Testis (tissue), 3 donors: ENCODE data around the gene CPVL. TPM values are rescaled to one million over a fixed set of nuclear protein-coding genes. Genes with fewer than 3 reads are reported as not detected.

ENCODE experiments used
- DNase-seq: peaks from one replicate; pipeline ENCODE4 v3.0.0-alpha.2; 2019
- H3K27ac ChIP-seq, 2 donors: fragments of 200-600 bp; sonication (generic); one replicate each; pipeline ENCODE4 v1.5.1; 2019
- H3K27me3 ChIP-seq: fragments of 200-600 bp; sonication (generic); one replicate; pipeline ENCODE4 v1.5.1; 2019
- H3K36me3 ChIP-seq: fragments of 200-600 bp; sonication (generic); one replicate; pipeline ENCODE4 v1.5.1; 2017; ENCODE audit warnings: low read depth; ENCODE audit errors: missing control alignments
- H3K4me1 ChIP-seq: fragments of 200-600 bp; sonication (generic); one replicate; pipeline ENCODE4 v1.5.1; 2019
- H3K4me3 ChIP-seq, 2 donors: fragments of 200-600 bp; sonication (generic); one replicate each; pipeline ENCODE4 v1.5.1; 2017 to 2019
- H3K9me3 ChIP-seq: fragments of 200-600 bp; sonication (generic); one replicate; pipeline ENCODE4 v1.5.1; 2017
- POLR2A ChIP-seq: fragments of 450-650 bp; IDR thresholded peaks from one replicate; pipeline ENCODE4 v1.6.1; 2017; ENCODE audit warnings: antibody characterized with exemption, mild to moderate bottlenecking, moderate library complexity
- WGBS, 2 donors: methylation state at CpG; one replicate each; pipeline ENCODE4 v1.1.5; 2018; 5-methylcytosine and 5-hydroxymethylcytosine counted together
- intact Hi-C: fragments of 100-400 bp; cut with DNase I; formaldehyde crosslinking; loops from one replicate; pipeline ENCODE4 v1.15.1; 2023; ENCODE audit warnings: low total_unique reads
- polyA plus RNA-seq: library from polyadenylated mRNA; stranded (reverse); fragments of 350-450 nt; fragmentation: Illumina TruSeq; extraction: RNeasy Lipid Tissue Mini Kit (QIAGEN cat#74804); gene quantifications from one replicate; pipeline ENCODE4 v1.2.3, GENCODE V29; 2014; ENCODE audit warnings: low read depth, low replicate concordance; ENCODE audit not compliant: insufficient read depth
- total RNA-seq, 2 donors: library from RNA; depleted of rRNA; stranded (reverse); fragments of >200 nt; gene quantifications; one replicate each; pipeline ENCODE4 v1.2.3, GENCODE V29; 2016
- TF ChIP-seq, protein P1 (sequence below), 3 experiments: fragments of 450-650 bp in 2 of 3; fragments of 200-600 bp in 1 of 3; sonication (generic) in 1 of 3; IDR thresholded peaks; one replicate each; pipeline ENCODE4 v1.5.1; 2016 to 2019; ENCODE audit warnings: antibody characterized with exemption in 3 of 3, mild to moderate bottlenecking in 2 of 3, moderate library complexity in 1 of 3

Gene CPVL
- total and polyA plus RNA-seq, 3 donors from 2014 or later = 26.6 to 55.1 (median 51.1) TPM

DNA sequence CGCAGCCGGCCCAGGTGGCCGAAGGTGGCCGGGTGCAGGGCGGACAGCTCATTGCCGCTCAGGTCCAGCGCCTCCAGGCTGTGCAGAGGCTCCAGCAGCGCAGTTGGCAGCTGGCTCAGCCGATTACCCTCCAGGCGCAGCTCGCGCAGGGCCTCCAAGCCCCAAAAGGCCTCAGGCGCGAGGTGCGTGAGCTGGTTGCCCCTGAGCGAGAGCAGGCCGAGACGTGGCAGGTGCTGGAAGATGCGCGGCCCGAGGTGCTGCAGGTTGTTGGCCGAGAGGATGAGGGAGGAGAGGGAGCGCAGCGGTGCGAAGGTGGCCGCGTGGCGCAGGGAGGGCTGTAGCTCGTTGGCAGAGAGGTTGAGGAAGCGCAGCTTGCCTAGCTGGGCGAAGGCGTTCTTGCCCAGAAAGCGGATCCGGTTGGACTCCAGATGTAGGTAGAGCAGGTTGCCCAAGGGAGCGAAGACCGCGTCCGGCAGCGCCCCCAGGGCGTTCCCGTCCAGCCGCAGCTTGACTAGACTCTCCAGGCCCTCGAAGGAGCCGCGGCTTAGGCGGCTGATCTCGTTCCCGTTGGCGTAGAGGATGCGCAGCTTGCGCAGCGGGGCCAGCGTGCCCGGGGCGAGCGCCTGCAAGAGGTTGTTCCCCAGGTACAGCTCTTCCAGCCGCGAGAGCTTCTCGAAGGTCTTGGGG is 189.1 kb downstream of the CPVL start:
- Histone ChIP-seq H3K27me3 (no peaks in the 10 kb centered on the region), H3K9me3 (no peaks in the 10 kb centered on the region), H3K4me3 (peak overlapping the region; percentile 51 to 54), H3K4me1 (peaks cover 7% of the 10 kb centered on the region), H3K36me3 (no peaks in the 10 kb centered on the region), H3K27ac (no peak overlapping the region)
- WGBS, 2 donors = 4 to 8% methylated on average over 33 to 44 of the region's 59 CpGs
- peak; percentile 34 for DNase-seq
- intact Hi-C loops = no loop called here
- TF ChIP-seq POLR2A = no peak
- TF ChIP-seq, protein P1, sequence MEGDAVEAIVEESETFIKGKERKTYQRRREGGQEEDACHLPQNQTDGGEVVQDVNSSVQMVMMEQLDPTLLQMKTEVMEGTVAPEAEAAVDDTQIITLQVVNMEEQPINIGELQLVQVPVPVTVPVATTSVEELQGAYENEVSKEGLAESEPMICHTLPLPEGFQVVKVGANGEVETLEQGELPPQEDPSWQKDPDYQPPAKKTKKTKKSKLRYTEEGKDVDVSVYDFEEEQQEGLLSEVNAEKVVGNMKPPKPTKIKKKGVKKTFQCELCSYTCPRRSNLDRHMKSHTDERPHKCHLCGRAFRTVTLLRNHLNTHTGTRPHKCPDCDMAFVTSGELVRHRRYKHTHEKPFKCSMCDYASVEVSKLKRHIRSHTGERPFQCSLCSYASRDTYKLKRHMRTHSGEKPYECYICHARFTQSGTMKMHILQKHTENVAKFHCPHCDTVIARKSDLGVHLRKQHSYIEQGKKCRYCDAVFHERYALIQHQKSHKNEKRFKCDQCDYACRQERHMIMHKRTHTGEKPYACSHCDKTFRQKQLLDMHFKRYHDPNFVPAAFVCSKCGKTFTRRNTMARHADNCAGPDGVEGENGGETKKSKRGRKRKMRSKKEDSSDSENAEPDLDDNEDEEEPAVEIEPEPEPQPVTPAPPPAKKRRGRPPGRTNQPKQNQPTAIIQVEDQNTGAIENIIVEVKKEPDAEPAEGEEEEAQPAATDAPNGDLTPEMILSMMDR (IDR thresholded peaks at IDR 0.05) = no peak

DNA sequence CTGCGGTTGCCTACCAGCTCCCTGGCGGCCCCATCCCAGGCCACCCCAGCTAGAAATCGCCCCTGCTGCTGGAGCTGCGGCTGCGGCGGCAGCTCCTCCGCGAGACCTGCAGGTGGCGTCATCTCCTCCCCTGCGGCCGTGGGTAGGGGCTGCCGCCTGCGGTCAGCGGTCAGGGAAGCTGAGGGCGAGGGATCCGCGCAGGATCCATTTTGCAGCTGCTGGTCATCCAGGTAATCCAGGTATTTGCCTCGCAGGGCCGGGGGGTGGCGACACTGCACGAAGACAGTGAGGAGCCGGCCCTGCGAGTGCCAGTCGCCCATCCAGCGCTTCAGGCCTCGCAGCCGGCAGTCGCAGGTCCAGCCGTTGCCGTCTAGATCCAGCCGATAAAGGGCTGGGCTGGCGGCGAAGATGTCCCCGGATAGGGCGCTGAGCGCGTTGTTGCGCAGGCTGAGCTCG is 189.7 kb downstream of the CPVL start:
- intact Hi-C loops = no loop called here
- no peaks in the 10 kb centered on the region for H3K27me3 ChIP-seq

DNA sequence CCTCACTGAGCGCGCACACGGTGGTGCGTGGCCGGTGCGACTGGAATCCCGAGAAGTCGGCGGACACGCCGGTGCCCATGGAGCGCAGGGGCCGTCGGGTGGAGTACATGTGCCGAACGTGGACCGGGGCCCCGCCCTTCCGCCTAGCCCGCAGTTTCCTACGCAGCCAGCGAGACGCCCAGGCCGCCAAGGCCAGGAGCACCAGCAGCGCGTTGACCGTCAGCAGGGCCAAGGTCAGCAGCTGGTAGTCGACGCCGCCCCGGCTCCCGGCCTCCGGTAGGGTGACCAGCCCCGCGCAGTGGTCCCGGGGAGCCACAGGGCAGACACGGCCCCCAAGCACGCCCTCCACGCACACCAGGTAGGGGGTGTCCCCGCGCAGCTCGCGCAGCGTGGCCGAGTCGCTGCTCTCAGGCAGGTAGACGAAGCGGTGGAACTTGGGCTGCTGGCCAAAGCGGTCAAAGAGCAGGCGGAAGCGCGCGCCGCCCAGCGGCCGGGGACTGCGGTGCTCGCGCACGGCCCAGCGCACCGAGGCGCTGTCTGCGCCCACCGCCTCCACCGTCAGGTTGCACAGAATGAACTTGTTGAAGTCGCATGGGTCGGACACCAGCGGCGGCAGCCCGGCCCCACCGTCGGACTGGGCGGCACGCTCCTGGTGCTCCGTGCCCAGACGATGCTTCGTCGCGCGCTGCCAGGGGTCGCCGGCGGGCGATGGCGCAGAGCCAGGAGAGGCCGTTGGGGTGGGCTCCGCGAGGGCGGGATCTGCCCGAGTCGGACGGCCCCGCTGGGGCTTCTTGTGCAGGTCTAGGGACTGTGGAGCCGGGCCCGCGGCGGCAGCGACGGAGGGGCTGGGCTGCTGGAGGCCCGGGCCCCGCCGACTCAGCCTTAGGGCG is 190.4 kb downstream of the CPVL start:
- intact Hi-C loops = no loop called here
- peak; percentile 77 for DNase-seq
- no peak overlapping the region for H3K27ac ChIP-seq
- WGBS, 2 donors = 11% methylated on average over 65 of the region's 104 CpGs; no CpG with 5 or more reads in 1 of the 2 donors
- H3K4me3 ChIP-seq = peak overlapping the region; percentile 51 to 54
- no peaks in the 10 kb centered on the region for H3K36me3 ChIP-seq
- no peaks in the 10 kb centered on the region for H3K27me3 ChIP-seq
- H3K4me1 ChIP-seq = peaks cover 7% of the 10 kb centered on the region
- TF ChIP-seq POLR2A = no peak
- TF ChIP-seq, protein P1 (IDR thresholded peaks at IDR 0.05) = peak; percentile 6 to 45 (median 44)
- H3K9me3 ChIP-seq = no peaks in the 10 kb centered on the region

More for the DNA sequence above, 189.7 kb downstream of the CPVL start:
- 1% methylated on average over 17 to 18 of the region's 39 CpGs for WGBS, 2 donors
- TF ChIP-seq, protein P1 (IDR thresholded peaks at IDR 0.05) = peak; percentile 17 to 48 (median 35)
- TF ChIP-seq POLR2A = no peak
- Histone ChIP-seq H3K4me1 (peaks cover 7% of the 10 kb centered on the region), H3K27ac (no peak overlapping the region), H3K9me3 (no peaks in the 10 kb centered on the region), H3K36me3 (no peaks in the 10 kb centered on the region), H3K4me3 (peak overlapping the region; percentile 51 to 54)
- peak; percentile 52 for DNase-seq

DNA sequence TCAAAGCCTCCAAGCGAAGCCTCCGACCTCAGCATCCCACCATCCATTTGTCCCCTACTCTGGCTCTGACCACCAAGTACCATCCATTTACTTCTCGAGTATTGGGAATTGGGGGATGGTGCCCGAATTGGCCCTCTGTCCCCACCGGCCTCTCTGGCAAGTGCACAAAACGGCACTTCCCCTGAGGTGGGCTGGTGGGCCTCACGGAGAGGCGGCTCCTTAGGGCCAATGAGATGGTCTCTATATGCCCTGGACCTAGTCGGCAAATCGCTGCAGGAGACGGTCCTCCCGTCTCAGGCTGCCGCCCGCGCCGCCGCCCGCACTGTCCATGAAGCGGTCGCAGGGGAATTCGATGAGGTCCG is 191.0 kb downstream of the CPVL start:
- WGBS, 2 donors = 38 to 56% methylated on average over 16 to 20 of the region's 22 CpGs
- no peaks in the 10 kb centered on the region for H3K36me3 ChIP-seq
- no peak overlapping the region for H3K27ac ChIP-seq
- H3K27me3 ChIP-seq = no peaks in the 10 kb centered on the region
- no peak for DNase-seq
- H3K4me1 ChIP-seq = peaks cover 7% of the 10 kb centered on the region
- peak overlapping the region; percentile 51 to 54 for H3K4me3 ChIP-seq
- TF ChIP-seq, protein P1 (IDR thresholded peaks at IDR 0.05) = no peak
- TF ChIP-seq POLR2A = no peak
- intact Hi-C loops = no loop called here
- H3K9me3 ChIP-seq = no peaks in the 10 kb centered on the region
